Calu3 (cell line): ENCODE measurements around the gene ERH. TPM values are rescaled to one million over a fixed set of nuclear protein-coding genes. Genes with fewer than 3 reads are reported as not detected.
A peak's percentile ranks its signal among the peaks of the same experiment; 100 is the strongest.

ENCODE experiments used
- BruUV-seq: library from RNA; stranded (reverse); fragments of 400-500 nt; replicated peaks from 2 replicates; lab custom pipeline; 2021; lab: Mats Ljungman, UMichigan
- CTCF ChIA-PET: fragments of 300-600 bp; sonication (Branson Sonifier 250); formaldehyde crosslinking; loops from one replicate; lab custom pipeline; 2022; ENCODE audit warnings: antibody characterized with exemption; lab: Charles Lee
- DNase-seq: peaks from one replicate; pipeline ENCODE4 v3.0.0; 2022
- H3K27ac Mint-ChIP-seq: one replicate; pipeline ENCODE4 v1.8.0; 2022; ENCODE audit warnings: mixed read lengths; ENCODE audit not compliant: unreplicated experiment
- H3K27me3 Mint-ChIP-seq: one replicate; pipeline ENCODE4 v1.8.0; 2022; ENCODE audit warnings: mixed read lengths; ENCODE audit not compliant: unreplicated experiment
- H3K36me3 Mint-ChIP-seq: one replicate; pipeline ENCODE4 v1.8.0; 2022; ENCODE audit warnings: mild to moderate bottlenecking, moderate library complexity, mixed read lengths; ENCODE audit not compliant: insufficient read depth, unreplicated experiment
- H3K4me1 Mint-ChIP-seq: one replicate; pipeline ENCODE4 v1.8.0; 2022; ENCODE audit warnings: mild to moderate bottlenecking, low read depth, mixed read lengths; ENCODE audit not compliant: unreplicated experiment
- H3K4me3 Mint-ChIP-seq: one replicate; pipeline ENCODE4 v1.8.0; 2022; ENCODE audit warnings: mild to moderate bottlenecking, low read depth, moderate library complexity, mixed read lengths; ENCODE audit not compliant: unreplicated experiment
- H3K9me3 Mint-ChIP-seq: one replicate; pipeline ENCODE4 v1.8.0; 2022; ENCODE audit warnings: low read depth, mixed read lengths; ENCODE audit not compliant: unreplicated experiment
- intact Hi-C: fragments of 100-400 bp; cut with micrococcal nuclease; formaldehyde crosslinking; loops from one replicate; pipeline ENCODE4 v1.10.0; 2022; ENCODE audit not compliant: unreplicated experiment
- total RNA-seq: library from RNA; stranded (reverse); gene quantifications from 2 replicates; pipeline ENCODE4 v1.2.3, GENCODE V29; 2022
- TF ChIP-seq, protein P1 (sequence below): fragments of 200-600 bp; IDR thresholded peaks from one replicate; pipeline ENCODE4 v1.8.0; 2022; ENCODE audit warnings: antibody characterized with exemption; ENCODE audit not compliant: unreplicated experiment

The ERH gene
- total RNA-seq, 1 experiment from 2014 or later: 343 TPM

GRCh38 chr14:69354383-69355153 is 43.5 kb downstream of the ERH start:
- CTCF ChIA-PET: no interaction called here
- TF ChIP-seq, protein P1, sequence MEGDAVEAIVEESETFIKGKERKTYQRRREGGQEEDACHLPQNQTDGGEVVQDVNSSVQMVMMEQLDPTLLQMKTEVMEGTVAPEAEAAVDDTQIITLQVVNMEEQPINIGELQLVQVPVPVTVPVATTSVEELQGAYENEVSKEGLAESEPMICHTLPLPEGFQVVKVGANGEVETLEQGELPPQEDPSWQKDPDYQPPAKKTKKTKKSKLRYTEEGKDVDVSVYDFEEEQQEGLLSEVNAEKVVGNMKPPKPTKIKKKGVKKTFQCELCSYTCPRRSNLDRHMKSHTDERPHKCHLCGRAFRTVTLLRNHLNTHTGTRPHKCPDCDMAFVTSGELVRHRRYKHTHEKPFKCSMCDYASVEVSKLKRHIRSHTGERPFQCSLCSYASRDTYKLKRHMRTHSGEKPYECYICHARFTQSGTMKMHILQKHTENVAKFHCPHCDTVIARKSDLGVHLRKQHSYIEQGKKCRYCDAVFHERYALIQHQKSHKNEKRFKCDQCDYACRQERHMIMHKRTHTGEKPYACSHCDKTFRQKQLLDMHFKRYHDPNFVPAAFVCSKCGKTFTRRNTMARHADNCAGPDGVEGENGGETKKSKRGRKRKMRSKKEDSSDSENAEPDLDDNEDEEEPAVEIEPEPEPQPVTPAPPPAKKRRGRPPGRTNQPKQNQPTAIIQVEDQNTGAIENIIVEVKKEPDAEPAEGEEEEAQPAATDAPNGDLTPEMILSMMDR: no peak
- no peak overlapping the region for H3K4me3 Mint-ChIP-seq
- no peaks in the 10 kb centered on the region for H3K9me3 Mint-ChIP-seq
- intact Hi-C loops: no loop called here
- H3K36me3 Mint-ChIP-seq: no peaks in the 10 kb centered on the region
- no TSS peak for BruUV-seq
- no peak overlapping the region for H3K27ac Mint-ChIP-seq
- H3K4me1 Mint-ChIP-seq: no peaks in the 10 kb centered on the region
- peak; percentile 13 for DNase-seq
- H3K27me3 Mint-ChIP-seq: peaks cover 44% of the 10 kb centered on the region

- H3K4me1 Mint-ChIP-seq: no peaks in the 10 kb centered on the region
- CTCF ChIA-PET: no interaction called here
- intact Hi-C loops: no loop called here
- TF ChIP-seq, protein P1: no peak
- no peaks in the 10 kb centered on the region for H3K9me3 Mint-ChIP-seq
- DNase-seq: no peak
- BruUV-seq: no TSS peak
- no peaks in the 10 kb centered on the region for H3K36me3 Mint-ChIP-seq
- peaks cover 30% of the 10 kb centered on the region for H3K27me3 Mint-ChIP-seq
- H3K4me3 Mint-ChIP-seq: no peak overlapping the region
- H3K27ac Mint-ChIP-seq: no peak overlapping the region
These were observed 44.9 kb downstream of the ERH start for GRCh38 chr14:69353168-69353567.

DNA sequence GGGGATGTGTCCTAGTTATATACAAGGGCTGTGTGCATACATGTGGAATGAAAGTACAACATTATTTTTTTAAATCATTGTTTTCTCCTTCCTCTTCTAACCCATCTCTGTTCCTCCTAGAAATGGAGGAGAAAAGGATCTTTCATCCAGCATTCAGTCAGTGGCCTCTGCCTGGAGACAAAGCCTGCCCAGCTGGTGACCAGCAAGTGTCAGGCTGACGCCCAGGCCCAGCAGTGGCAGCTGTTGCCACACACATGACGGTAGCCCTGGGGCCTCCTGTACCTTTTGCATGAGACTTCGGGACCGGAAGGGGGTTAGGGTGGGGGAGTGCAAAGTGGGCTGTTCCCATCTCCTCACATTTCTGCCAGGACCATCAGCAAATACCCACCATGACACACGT is 46.2 kb downstream of the ERH start:
- Mint-ChIP-seq H3K4me1 (no peaks in the 10 kb centered on the region), H3K36me3 (no peaks in the 10 kb centered on the region), H3K9me3 (no peaks in the 10 kb centered on the region), H3K4me3 (no peak overlapping the region), H3K27ac (no peak overlapping the region), H3K27me3 (peaks cover 24% of the 10 kb centered on the region)
- CTCF ChIA-PET: no interaction called here
- TF ChIP-seq, protein P1: no peak
- DNase-seq: no peak
- BruUV-seq: no TSS peak
- intact Hi-C loops: no loop called here

GRCh38 chr14:69351385-69351784 is 46.7 kb downstream of the ERH start:
- H3K27me3 Mint-ChIP-seq: peaks cover 24% of the 10 kb centered on the region
- CTCF ChIA-PET: no interaction called here
- DNase-seq: no peak
- TF ChIP-seq, protein P1: no peak
- no peak overlapping the region for H3K4me3 Mint-ChIP-seq
- no TSS peak for BruUV-seq
- no peaks in the 10 kb centered on the region for H3K4me1 Mint-ChIP-seq
- no peaks in the 10 kb centered on the region for H3K9me3 Mint-ChIP-seq
- intact Hi-C loops: no loop called here
- H3K27ac Mint-ChIP-seq: no peak overlapping the region
- H3K36me3 Mint-ChIP-seq: no peaks in the 10 kb centered on the region
